Naive thymus-derived CD4-positive, alpha-beta T cell (primary cell): ENCODE results near the gene YWHAH. TPM values are rescaled to one million over a fixed set of nuclear protein-coding genes. Genes with fewer than 3 reads are reported as not detected.

Experiments
- ATAC-seq: fragments of 150-1000 bp; cut with Tn5 transposase; 2 replicates; pipeline ENCODE4 v1.10.0; 2021; ENCODE audit warnings: mild to moderate bottlenecking, moderate library complexity
- CTCF ChIA-PET: fragments of 350-600 bp; sonication (Branson Sonifier 250); formaldehyde crosslinking; loops from one replicate; lab custom pipeline; 2021; ENCODE audit warnings: antibody characterized with exemption; lab: Charles Lee
- POLR2A ChIA-PET: fragments of 350-600 bp; sonication (Branson Sonifier 250); formaldehyde crosslinking; loops from one replicate; lab custom pipeline; 2021; ENCODE audit warnings: antibody characterized with exemption, inconsistent platforms; lab: Charles Lee
- DNase-seq, 9 donors: peaks; one replicate each; pipeline versions ENCODE4 v3.0.0 to v3.0.0-alpha.2; 2020 to 2022; ENCODE audit warnings: mixed read lengths in 1 of 9
- H3K27ac ChIP-seq: one replicate; pipeline ENCODE4 v1.7.0; 2013; ENCODE audit warnings: mild to moderate bottlenecking, low read depth, low read length, moderate library complexity
- H3K27me3 ChIP-seq, 2 donors: one replicate each; pipeline ENCODE4 v1.7.0; 2013; ENCODE audit warnings: low read length in 2 of 2, mild to moderate bottlenecking in 2 of 2, moderate library complexity in 2 of 2; ENCODE audit not compliant: control insufficient read depth in 2 of 2, insufficient read depth in 2 of 2
- H3K36me3 ChIP-seq, 3 experiments: 1 replicate in 2 of 3; 2 replicates in 1 of 3; pipeline ENCODE4 v1.7.0; 2013; ENCODE audit warnings: low read length in 3 of 3, mild to moderate bottlenecking in 3 of 3, moderate library complexity in 1 of 3; ENCODE audit not compliant: insufficient read depth in 3 of 3, control insufficient read depth in 2 of 3
- H3K4me1 ChIP-seq, 2 donors: one replicate each; pipeline ENCODE4 v1.7.0; 2013; ENCODE audit warnings: low read length in 2 of 2, mild to moderate bottlenecking in 2 of 2, moderate library complexity in 1 of 2; ENCODE audit not compliant: control insufficient read depth in 2 of 2, insufficient read depth in 2 of 2
- H3K4me3 ChIP-seq: 2 replicates; pipeline ENCODE4 v1.7.0; 2013; ENCODE audit warnings: mild to moderate bottlenecking, low read length
- H3K9me3 ChIP-seq, 3 experiments: 1 replicate in 2 of 3; 2 replicates in 1 of 3; pipeline ENCODE4 v1.7.0; 2013; ENCODE audit warnings: low read length in 3 of 3; ENCODE audit not compliant: control insufficient read depth in 2 of 3
- H3K27ac Mint-ChIP-seq, 9 donors: one replicate each; pipeline ENCODE4 v1.8.0; 2020 to 2022; ENCODE audit warnings: mixed read lengths in 9 of 9, mild to moderate bottlenecking in 8 of 9, moderate library complexity in 5 of 9, inconsistent platforms in 2 of 9
- H3K27me3 Mint-ChIP-seq, 5 donors: one replicate each; pipeline ENCODE4 v1.8.0; 2021 to 2022; ENCODE audit warnings: mixed read lengths in 5 of 5, mild to moderate bottlenecking in 1 of 5
- H3K36me3 Mint-ChIP-seq, 5 donors: one replicate each; pipeline ENCODE4 v1.8.0; 2020 to 2022; ENCODE audit warnings: mixed read lengths in 5 of 5, mild to moderate bottlenecking in 3 of 5, inconsistent platforms in 1 of 5
- H3K4me1 Mint-ChIP-seq, 7 donors: one replicate each; pipeline ENCODE4 v1.8.0; 2020 to 2022; ENCODE audit warnings: mixed read lengths in 7 of 7, mild to moderate bottlenecking in 3 of 7, inconsistent platforms in 1 of 7
- H3K4me3 Mint-ChIP-seq, 10 donors: one replicate each; pipeline ENCODE4 v1.8.0; 2020 to 2022; ENCODE audit warnings: mild to moderate bottlenecking in 10 of 10, mixed read lengths in 10 of 10, moderate library complexity in 6 of 10, inconsistent platforms in 2 of 10
- H3K9me3 Mint-ChIP-seq, 11 donors: one replicate each; pipeline ENCODE4 v1.8.0; 2020 to 2022; ENCODE audit warnings: mixed read lengths in 11 of 11, mild to moderate bottlenecking in 4 of 11, inconsistent platforms in 1 of 11, moderate library complexity in 1 of 11
- intact Hi-C, 2 donors: fragments of 100-400 bp; cut with micrococcal nuclease; formaldehyde crosslinking; loops; one replicate each; pipeline ENCODE4 v1.15.1; 2023
- polyA plus RNA-seq, 2 donors: library from polyadenylated mRNA; unstranded; fragments of 300-500 nt; fragmentation: Illumina TruSeq; gene quantifications; one replicate each; pipeline ENCODE4 v1.2.3, GENCODE V29; 2021
- total RNA-seq, 6 experiments: library from RNA in 5 of 6; stranded (reverse) in 5 of 6; gene quantifications; 1 replicate in 5 of 6; 2 replicates in 1 of 6; pipeline ENCODE4 v1.2.3 and lab custom pipeline; 2021 to 2026

YWHAH gene
- total and polyA plus RNA-seq, 7 experiments from 2014 or later = 11.7 to 130 (median 17.1) TPM

GRCh38 chr22:31901388-31902137, 42.8 kb upstream of the YWHAH start:
- Histone ChIP-seq H3K27me3 (no peaks in the 10 kb centered on the region), H3K9me3 (no peaks in the 10 kb centered on the region), H3K4me1 (no peaks in the 10 kb centered on the region), H3K4me3 (no peak overlapping the region), H3K36me3 (peaks cover 0 to 56% (median 6%) of the 10 kb centered on the region in 3 experiments), H3K27ac (no peak overlapping the region)
- intact Hi-C loops = no loop called here
- ChIA-PET POLR2A (no interaction called here), CTCF (no interaction called here)
- no peak overlapping the region for H3K4me3 Mint-ChIP-seq
- peaks cover 0 to 2% (median 0%) of the 10 kb centered on the region in 7 donors for H3K4me1 Mint-ChIP-seq
- no peaks in the 10 kb centered on the region for H3K9me3 Mint-ChIP-seq
- peaks cover 6 to 48% (median 12%) of the 10 kb centered on the region in 5 donors for H3K36me3 Mint-ChIP-seq
- DNase-seq (no peak), ATAC-seq (no peak)
- H3K27me3 Mint-ChIP-seq = no peaks in the 10 kb centered on the region
- peak overlapping the region in 1 of 9 donors; percentile 48 for H3K27ac Mint-ChIP-seq

- H3K27ac ChIP-seq = no peak overlapping the region
- intact Hi-C loops = no loop called here
- Mint-ChIP-seq H3K4me1 (peaks cover 0 to 2% (median 0%) of the 10 kb centered on the region in 7 donors), H3K4me3 (no peak overlapping the region), H3K27ac (no peak overlapping the region), H3K9me3 (no peaks in the 10 kb centered on the region), H3K27me3 (no peaks in the 10 kb centered on the region), H3K36me3 (peaks cover 6 to 49% (median 14%) of the 10 kb centered on the region in 5 donors)
- no peak overlapping the region for H3K4me3 ChIP-seq
- no peak for ATAC-seq
- no peak for DNase-seq
- H3K27me3 ChIP-seq = no peaks in the 10 kb centered on the region
- POLR2A ChIA-PET = interaction anchor here (0.6 to 0.8 kb wide), 2 partner anchors 143 to 276 kb away, joined by 3 to 4 read pairs; no protein-coding TSS in a partner anchor
- H3K9me3 ChIP-seq = no peaks in the 10 kb centered on the region
- CTCF ChIA-PET = no interaction called here
- peaks cover 0 to 44% (median 4%) of the 10 kb centered on the region in 3 experiments for H3K36me3 ChIP-seq
- H3K4me1 ChIP-seq = no peaks in the 10 kb centered on the region
These were observed 39.7 kb upstream of the YWHAH start for GRCh38 chr22:31904651-31905050.

- H3K9me3 Mint-ChIP-seq = no peaks in the 10 kb centered on the region
- H3K36me3 Mint-ChIP-seq = peaks cover 6 to 53% (median 17%) of the 10 kb centered on the region in 5 donors
- Histone ChIP-seq H3K27ac (no peak overlapping the region), H3K27me3 (no peaks in the 10 kb centered on the region), H3K9me3 (no peaks in the 10 kb centered on the region), H3K36me3 (peaks cover 0 to 44% (median 4%) of the 10 kb centered on the region in 3 experiments), H3K4me1 (no peaks in the 10 kb centered on the region), H3K4me3 (no peak overlapping the region)
- ATAC-seq (no peak), DNase-seq (no peak)
- H3K4me3 Mint-ChIP-seq = no peak overlapping the region
- H3K27ac Mint-ChIP-seq = no peak overlapping the region
- ChIA-PET CTCF (no interaction called here), POLR2A (no interaction called here)
- intact Hi-C loops = no loop called here
- no peaks in the 10 kb centered on the region for H3K27me3 Mint-ChIP-seq
- peaks cover 0 to 2% (median 0%) of the 10 kb centered on the region in 7 donors for H3K4me1 Mint-ChIP-seq
These were observed 39.0 kb upstream of the YWHAH start for GRCh38 chr22:31905356-31905755.

GRCh38 chr22:31906086-31906485, 38.2 kb upstream of the YWHAH start:
- ATAC-seq = no peak
- Histone ChIP-seq H3K36me3 (peaks cover 0 to 44% (median 4%) of the 10 kb centered on the region in 3 experiments), H3K9me3 (no peaks in the 10 kb centered on the region), H3K4me1 (no peaks in the 10 kb centered on the region), H3K27me3 (no peaks in the 10 kb centered on the region), H3K4me3 (no peak overlapping the region), H3K27ac (no peak overlapping the region)
- Mint-ChIP-seq H3K9me3 (no peaks in the 10 kb centered on the region), H3K36me3 (peaks cover 6 to 54% (median 18%) of the 10 kb centered on the region in 5 donors), H3K27ac (no peak overlapping the region), H3K27me3 (no peaks in the 10 kb centered on the region), H3K4me3 (no peak overlapping the region), H3K4me1 (peaks cover 0 to 2% (median 0%) of the 10 kb centered on the region in 7 donors)
- intact Hi-C loops = no loop called here
- DNase-seq = no peak
- CTCF ChIA-PET = no interaction called here
- POLR2A ChIA-PET = no interaction called here

- intact Hi-C loops = no loop called here
- Mint-ChIP-seq H3K4me1 (no peaks in the 10 kb centered on the region), H3K4me3 (no peak overlapping the region), H3K27ac (no peak overlapping the region), H3K27me3 (no peaks in the 10 kb centered on the region), H3K9me3 (no peaks in the 10 kb centered on the region), H3K36me3 (peaks cover 6 to 50% (median 15%) of the 10 kb centered on the region in 5 donors)
- no peak overlapping the region for H3K27ac ChIP-seq
- H3K4me3 ChIP-seq = no peak overlapping the region
- POLR2A ChIA-PET = no interaction called here
- no peaks in the 10 kb centered on the region for H3K27me3 ChIP-seq
- CTCF ChIA-PET = no interaction called here
- peaks cover 0 to 40% (median 4%) of the 10 kb centered on the region in 3 experiments for H3K36me3 ChIP-seq
- H3K9me3 ChIP-seq = no peaks in the 10 kb centered on the region
- H3K4me1 ChIP-seq = no peaks in the 10 kb centered on the region
- DNase-seq (no peak), ATAC-seq (no peak)
These were observed 37.8 kb upstream of the YWHAH start for GRCh38 chr22:31906569-31906968.

GRCh38 chr22:31909977-31910376, 34.4 kb upstream of the YWHAH start:
- intact Hi-C loops = loop anchor here in 1 of 2 donors (5.0 kb wide), 1 partner anchor 37 kb away; no protein-coding TSS in a partner anchor
- H3K4me1 Mint-ChIP-seq = no peaks in the 10 kb centered on the region
- no peaks in the 10 kb centered on the region for H3K9me3 ChIP-seq
- DNase-seq (no peak), ATAC-seq (no peak)
- H3K27ac Mint-ChIP-seq = no peak overlapping the region
- H3K27me3 Mint-ChIP-seq = no peaks in the 10 kb centered on the region
- no peak overlapping the region for H3K27ac ChIP-seq
- no peak overlapping the region for H3K4me3 Mint-ChIP-seq
- no peaks in the 10 kb centered on the region for H3K27me3 ChIP-seq
- no peaks in the 10 kb centered on the region for H3K9me3 Mint-ChIP-seq
- peaks cover 6 to 32% (median 15%) of the 10 kb centered on the region in 5 donors for H3K36me3 Mint-ChIP-seq
- CTCF ChIA-PET = no interaction called here
- peaks cover 0 to 20% (median 0%) of the 10 kb centered on the region in 3 experiments for H3K36me3 ChIP-seq
- POLR2A ChIA-PET = no interaction called here
- H3K4me3 ChIP-seq = no peak overlapping the region
- H3K4me1 ChIP-seq = no peaks in the 10 kb centered on the region
